Liver (tissue), 9 donors: ENCODE results near the gene INTS4. TPM values are rescaled to one million over a fixed set of nuclear protein-coding genes. Genes with fewer than 3 reads are reported as not detected.

ENCODE experiments used
- DNase-seq: peaks from one replicate; pipeline ENCODE4 v3.0.0-alpha.2; 2017; ENCODE audit warnings: low spot score
- H3K27ac ChIP-seq, 2 donors: one replicate each; pipeline ENCODE4 v1.7.0; 2013; ENCODE audit warnings: inconsistent platforms in 2 of 2, low read length in 2 of 2, control low read depth in 1 of 2, low read depth in 1 of 2, mild to moderate bottlenecking in 1 of 2
- H3K27me3 ChIP-seq, 4 donors: one replicate each; pipeline versions ENCODE4 v1.6.1 to v1.7.0; 2013; ENCODE audit warnings: low read length in 3 of 4, inconsistent platforms in 1 of 4, mild to moderate bottlenecking in 1 of 4, moderate library complexity in 1 of 4; ENCODE audit not compliant: control insufficient read depth in 4 of 4, insufficient read depth in 4 of 4
- H3K36me3 ChIP-seq, 4 donors: one replicate each; pipeline versions ENCODE4 v1.6.1 to v1.7.0; 2013; ENCODE audit warnings: low read length in 3 of 4, mild to moderate bottlenecking in 3 of 4, low read depth in 1 of 4, moderate library complexity in 1 of 4; ENCODE audit not compliant: control insufficient read depth in 4 of 4, insufficient read depth in 3 of 4
- H3K4me1 ChIP-seq, 4 donors: one replicate each; pipeline versions ENCODE4 v1.6.1 to v1.7.0; 2013; ENCODE audit warnings: low read length in 3 of 4, mild to moderate bottlenecking in 3 of 4, moderate library complexity in 1 of 4; ENCODE audit not compliant: control insufficient read depth in 4 of 4, insufficient read depth in 4 of 4
- H3K4me3 ChIP-seq, 3 donors: one replicate each; pipeline versions ENCODE4 v1.6.1 to v1.7.0; 2013; ENCODE audit warnings: low read length in 3 of 3, control low read depth in 1 of 3, low read depth in 1 of 3, mild to moderate bottlenecking in 1 of 3
- H3K9ac ChIP-seq, 2 donors: one replicate each; pipeline ENCODE4 v1.7.0; 2013; ENCODE audit warnings: low read length in 2 of 2, mild to moderate bottlenecking in 2 of 2, moderate library complexity in 2 of 2, control low read depth in 1 of 2, low read depth in 1 of 2
- H3K9me3 ChIP-seq, 4 donors: one replicate each; pipeline versions ENCODE4 v1.6.1 to v1.7.0; 2013; ENCODE audit warnings: low read length in 3 of 4; ENCODE audit not compliant: control insufficient read depth in 4 of 4
- EGR1 ChIP-seq, 2 donors: IDR thresholded peaks; 2 replicates each; pipeline ENCODE4 v1.6.1; 2016 to 2018; ENCODE audit warnings: antibody characterized with exemption in 2 of 2, low read depth in 2 of 2
- FOXA1 ChIP-seq: IDR thresholded peaks from 2 replicates; pipeline ENCODE4 v1.6.1; 2016; ENCODE audit warnings: antibody characterized with exemption
- FOXA2 ChIP-seq: IDR thresholded peaks from 2 replicates; pipeline ENCODE4 v1.6.1; 2016; ENCODE audit warnings: antibody characterized with exemption
- GABPA ChIP-seq, 2 donors: IDR thresholded peaks in 1 of 2; conservative IDR thresholded peaks in 1 of 2; 2 replicates each; pipeline ENCODE4 v1.6.1; 2016; ENCODE audit warnings: antibody characterized with exemption in 2 of 2, mild to moderate bottlenecking in 1 of 2, moderate library complexity in 1 of 2
- HNF4A ChIP-seq, 2 donors: conservative IDR thresholded peaks; 2 replicates each; pipeline ENCODE4 v1.6.1; 2016; ENCODE audit warnings: antibody characterized with exemption in 2 of 2, mild to moderate bottlenecking in 2 of 2
- HNF4G ChIP-seq: IDR thresholded peaks from 2 replicates; pipeline ENCODE4 v1.6.1; 2016; ENCODE audit warnings: antibody characterized with exemption
- JUND ChIP-seq, 2 donors: IDR thresholded peaks; 2 replicates each; pipeline ENCODE4 v1.6.1; 2016; ENCODE audit warnings: antibody characterized with exemption in 2 of 2
- NR2F2 ChIP-seq: IDR thresholded peaks from 2 replicates; pipeline ENCODE4 v1.6.1; 2016; ENCODE audit warnings: antibody characterized with exemption
- RAD21 ChIP-seq, 2 donors: IDR thresholded peaks; 2 replicates each; pipeline ENCODE4 v1.6.1; 2016; ENCODE audit warnings: antibody characterized with exemption in 2 of 2, mild to moderate bottlenecking in 2 of 2
- RXRA ChIP-seq, 2 donors: IDR thresholded peaks; 2 replicates each; pipeline ENCODE4 v1.6.1; 2017 to 2018; ENCODE audit warnings: antibody characterized with exemption in 2 of 2, mild to moderate bottlenecking in 1 of 2
- SP1 ChIP-seq: IDR thresholded peaks from 2 replicates; pipeline ENCODE4 v1.6.1; 2018; ENCODE audit warnings: antibody characterized with exemption, mild to moderate bottlenecking
- TAF1 ChIP-seq: conservative IDR thresholded peaks from 2 replicates; pipeline ENCODE4 v1.6.1; 2016; ENCODE audit warnings: antibody characterized with exemption, mild to moderate bottlenecking
- YY1 ChIP-seq: IDR thresholded peaks from 2 replicates; pipeline ENCODE4 v1.6.1; 2016; ENCODE audit warnings: antibody characterized with exemption, mild to moderate bottlenecking
- polyA plus RNA-seq, 2 donors: library from polyadenylated mRNA; stranded (reverse) in 1 of 2; unstranded in 1 of 2; fragments of 200-250 nt in 1 of 2; fragments of >200 nt in 1 of 2; fragmentation: Nextera tagmentation in 1 of 2; extraction: Ambion mirVana in 1 of 2; gene quantifications; one replicate each; pipeline versions ENCODE4 v1.2.1 to v1.2.3, GENCODE V29; 2013 to 2015
- total RNA-seq, 2 donors: library from RNA; depleted of rRNA; stranded (reverse); fragments of >200 nt; gene quantifications; one replicate each; pipeline ENCODE4 v1.2.3, GENCODE V29; 2014
- TF ChIP-seq, protein P1 (sequence below): IDR thresholded peaks from 2 replicates; pipeline ENCODE4 v1.6.1; 2016; ENCODE audit warnings: antibody characterized with exemption
- TF ChIP-seq, protein P2 (sequence below): IDR thresholded peaks from 2 replicates; pipeline ENCODE4 v1.6.1; 2016; ENCODE audit warnings: antibody characterized with exemption
- TF ChIP-seq, protein P3 (sequence below): fragments of 150-350 bp; IDR thresholded peaks from 2 replicates; pipeline ENCODE4 v1.5.1; 2017; ENCODE audit warnings: improper control_type of control experiment, low read depth, low read length; ENCODE audit not compliant: missing input control
- TF ChIP-seq, protein P4 (sequence below): IDR thresholded peaks from 2 replicates; pipeline ENCODE4 v1.6.1; 2016; ENCODE audit warnings: antibody characterized with exemption
- TF ChIP-seq, protein P5 (sequence below): IDR thresholded peaks from 2 replicates; pipeline ENCODE4 v1.6.1; 2016; ENCODE audit warnings: antibody characterized with exemption, mild to moderate bottlenecking
- donor health status: healthy.
- donor health status: healthy.
- donor health status: healthy.
- donor health status: healthy.
- donor health status: healthy.

Gene INTS4
- total and polyA plus RNA-seq, 4 donors = 7.9 to 19.1 (median 15.0) TPM

DNA sequence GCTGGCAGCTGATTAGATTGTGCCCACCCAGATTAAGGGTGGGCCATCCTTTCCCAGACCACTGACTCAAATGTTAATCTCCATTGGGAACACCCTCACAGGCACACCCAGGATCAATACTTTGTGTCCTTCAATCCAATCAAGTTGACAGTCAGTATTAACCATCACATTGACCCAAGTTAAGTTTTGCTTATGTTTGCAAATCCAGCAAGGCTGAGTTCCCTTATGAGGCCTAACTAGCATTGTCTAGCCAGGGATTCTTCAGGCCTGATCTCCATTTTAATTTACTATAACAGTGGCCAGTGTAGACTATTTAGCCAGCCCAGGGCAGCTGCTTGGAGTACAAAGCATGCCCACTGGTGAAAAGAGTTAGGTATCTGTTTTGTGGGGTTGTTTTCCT lies 30.9 kb upstream of the INTS4 start:
- Histone ChIP-seq H3K9me3 (no peaks in the 10 kb centered on the region), H3K4me1 (peaks cover 0 to 14% (median 5%) of the 10 kb centered on the region in 4 donors), H3K9ac (no peak overlapping the region), H3K4me3 (no peak overlapping the region), H3K36me3 (no peaks in the 10 kb centered on the region), H3K27me3 (no peaks in the 10 kb centered on the region), H3K27ac (no peak overlapping the region)
- TF ChIP-seq, protein P1, sequence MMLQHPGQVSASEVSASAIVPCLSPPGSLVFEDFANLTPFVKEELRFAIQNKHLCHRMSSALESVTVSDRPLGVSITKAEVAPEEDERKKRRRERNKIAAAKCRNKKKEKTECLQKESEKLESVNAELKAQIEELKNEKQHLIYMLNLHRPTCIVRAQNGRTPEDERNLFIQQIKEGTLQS = no peak
- TF ChIP-seq RXRA (IDR thresholded peaks at IDR 0.05) (no peak), NR2F2 (no peak), YY1 (no peak), JUND (IDR thresholded peaks at IDR 0.05) (no peak), EGR1 (IDR thresholded peaks at IDR 0.05; ENCODE audit: low read depth in 2 of 2) (no peak), HNF4A (conservative IDR thresholded peaks at IDR 0.05) (no peak), GABPA (IDR thresholded peaks at IDR 0.05 in 1 of 2, conservative IDR thresholded peaks at IDR 0.05 in 1 of 2) (no peak), HNF4G (no peak), RAD21 (IDR thresholded peaks at IDR 0.05) (no peak), SP1 (no peak), TAF1 (no peak), FOXA1 (no peak), FOXA2 (no peak)
- TF ChIP-seq, protein P2, sequence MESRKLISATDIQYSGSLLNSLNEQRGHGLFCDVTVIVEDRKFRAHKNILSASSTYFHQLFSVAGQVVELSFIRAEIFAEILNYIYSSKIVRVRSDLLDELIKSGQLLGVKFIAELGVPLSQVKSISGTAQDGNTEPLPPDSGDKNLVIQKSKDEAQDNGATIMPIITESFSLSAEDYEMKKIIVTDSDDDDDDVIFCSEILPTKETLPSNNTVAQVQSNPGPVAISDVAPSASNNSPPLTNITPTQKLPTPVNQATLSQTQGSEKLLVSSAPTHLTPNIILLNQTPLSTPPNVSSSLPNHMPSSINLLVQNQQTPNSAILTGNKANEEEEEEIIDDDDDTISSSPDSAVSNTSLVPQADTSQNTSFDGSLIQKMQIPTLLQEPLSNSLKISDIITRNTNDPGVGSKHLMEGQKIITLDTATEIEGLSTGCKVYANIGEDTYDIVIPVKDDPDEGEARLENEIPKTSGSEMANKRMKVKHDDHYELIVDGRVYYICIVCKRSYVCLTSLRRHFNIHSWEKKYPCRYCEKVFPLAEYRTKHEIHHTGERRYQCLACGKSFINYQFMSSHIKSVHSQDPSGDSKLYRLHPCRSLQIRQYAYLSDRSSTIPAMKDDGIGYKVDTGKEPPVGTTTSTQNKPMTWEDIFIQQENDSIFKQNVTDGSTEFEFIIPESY = no peak
- TF ChIP-seq, protein P3, sequence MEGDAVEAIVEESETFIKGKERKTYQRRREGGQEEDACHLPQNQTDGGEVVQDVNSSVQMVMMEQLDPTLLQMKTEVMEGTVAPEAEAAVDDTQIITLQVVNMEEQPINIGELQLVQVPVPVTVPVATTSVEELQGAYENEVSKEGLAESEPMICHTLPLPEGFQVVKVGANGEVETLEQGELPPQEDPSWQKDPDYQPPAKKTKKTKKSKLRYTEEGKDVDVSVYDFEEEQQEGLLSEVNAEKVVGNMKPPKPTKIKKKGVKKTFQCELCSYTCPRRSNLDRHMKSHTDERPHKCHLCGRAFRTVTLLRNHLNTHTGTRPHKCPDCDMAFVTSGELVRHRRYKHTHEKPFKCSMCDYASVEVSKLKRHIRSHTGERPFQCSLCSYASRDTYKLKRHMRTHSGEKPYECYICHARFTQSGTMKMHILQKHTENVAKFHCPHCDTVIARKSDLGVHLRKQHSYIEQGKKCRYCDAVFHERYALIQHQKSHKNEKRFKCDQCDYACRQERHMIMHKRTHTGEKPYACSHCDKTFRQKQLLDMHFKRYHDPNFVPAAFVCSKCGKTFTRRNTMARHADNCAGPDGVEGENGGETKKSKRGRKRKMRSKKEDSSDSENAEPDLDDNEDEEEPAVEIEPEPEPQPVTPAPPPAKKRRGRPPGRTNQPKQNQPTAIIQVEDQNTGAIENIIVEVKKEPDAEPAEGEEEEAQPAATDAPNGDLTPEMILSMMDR = no peak
- TF ChIP-seq, protein P4, sequence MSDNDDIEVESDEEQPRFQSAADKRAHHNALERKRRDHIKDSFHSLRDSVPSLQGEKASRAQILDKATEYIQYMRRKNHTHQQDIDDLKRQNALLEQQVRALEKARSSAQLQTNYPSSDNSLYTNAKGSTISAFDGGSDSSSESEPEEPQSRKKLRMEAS = no peak
- TF ChIP-seq, protein P5, sequence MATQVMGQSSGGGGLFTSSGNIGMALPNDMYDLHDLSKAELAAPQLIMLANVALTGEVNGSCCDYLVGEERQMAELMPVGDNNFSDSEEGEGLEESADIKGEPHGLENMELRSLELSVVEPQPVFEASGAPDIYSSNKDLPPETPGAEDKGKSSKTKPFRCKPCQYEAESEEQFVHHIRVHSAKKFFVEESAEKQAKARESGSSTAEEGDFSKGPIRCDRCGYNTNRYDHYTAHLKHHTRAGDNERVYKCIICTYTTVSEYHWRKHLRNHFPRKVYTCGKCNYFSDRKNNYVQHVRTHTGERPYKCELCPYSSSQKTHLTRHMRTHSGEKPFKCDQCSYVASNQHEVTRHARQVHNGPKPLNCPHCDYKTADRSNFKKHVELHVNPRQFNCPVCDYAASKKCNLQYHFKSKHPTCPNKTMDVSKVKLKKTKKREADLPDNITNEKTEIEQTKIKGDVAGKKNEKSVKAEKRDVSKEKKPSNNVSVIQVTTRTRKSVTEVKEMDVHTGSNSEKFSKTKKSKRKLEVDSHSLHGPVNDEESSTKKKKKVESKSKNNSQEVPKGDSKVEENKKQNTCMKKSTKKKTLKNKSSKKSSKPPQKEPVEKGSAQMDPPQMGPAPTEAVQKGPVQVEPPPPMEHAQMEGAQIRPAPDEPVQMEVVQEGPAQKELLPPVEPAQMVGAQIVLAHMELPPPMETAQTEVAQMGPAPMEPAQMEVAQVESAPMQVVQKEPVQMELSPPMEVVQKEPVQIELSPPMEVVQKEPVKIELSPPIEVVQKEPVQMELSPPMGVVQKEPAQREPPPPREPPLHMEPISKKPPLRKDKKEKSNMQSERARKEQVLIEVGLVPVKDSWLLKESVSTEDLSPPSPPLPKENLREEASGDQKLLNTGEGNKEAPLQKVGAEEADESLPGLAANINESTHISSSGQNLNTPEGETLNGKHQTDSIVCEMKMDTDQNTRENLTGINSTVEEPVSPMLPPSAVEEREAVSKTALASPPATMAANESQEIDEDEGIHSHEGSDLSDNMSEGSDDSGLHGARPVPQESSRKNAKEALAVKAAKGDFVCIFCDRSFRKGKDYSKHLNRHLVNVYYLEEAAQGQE = no peak
- no peak for DNase-seq
